ENCODE results near the gene CCDC170. TPM values are rescaled to one million over a fixed set of nuclear protein-coding genes. Genes with fewer than 3 reads are reported as not detected.

The CCDC170 gene
- total and polyA plus RNA-seq, 2 of the 8 experiments (the other 6 are each of a cell fraction or from before 2014, with no cell fraction given), result 0.06 to 0.09 TPM

DNA sequence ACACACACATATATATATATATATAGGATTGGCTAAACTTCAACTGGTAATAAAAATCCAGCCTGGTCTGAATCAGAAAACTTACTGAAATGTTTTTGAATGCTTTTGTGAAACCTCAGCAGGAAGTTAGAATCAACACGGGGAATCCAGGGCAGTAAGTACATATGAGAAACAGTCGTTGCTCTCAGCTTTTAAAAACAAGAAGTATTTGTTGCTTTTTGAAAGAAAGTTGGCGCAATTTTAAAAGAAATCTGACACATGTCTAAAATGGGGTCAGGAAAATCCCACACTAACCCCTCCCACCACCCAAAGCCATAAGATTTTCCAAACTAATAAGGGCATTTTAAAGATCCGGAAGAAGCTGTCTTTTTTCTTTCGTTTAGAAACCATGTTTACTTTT, 11.5 kb upstream of the CCDC170 start:
- no peak overlapping the region for H3K9ac ChIP-seq (replicated peaks in 1 of 4; ENCODE audit: extremely low read depth in 1 of 4, low read depth in 3 of 4, low read length in 3 of 4)
- no peak overlapping the region for H3K4me2 ChIP-seq (ENCODE audit: insufficient read depth in 1 of 2, low read depth in 2 of 2, low read length in 2 of 2)
- no peak overlapping the region for H2AFZ ChIP-seq (ENCODE audit: low read length)
- no peaks in the 10 kb centered on the region for H4K20me1 ChIP-seq (replicated peaks in 1 of 2; ENCODE audit: control insufficient read depth in 1 of 2, insufficient read depth in 2 of 2, low read length in 2 of 2)
- DNase-seq (ENCODE audit: low read depth in 1 of 2, low spot score in 2 of 2) (no peak), FAIRE-seq (no peak)
- H2BK20ac ChIP-seq (ENCODE audit: low read length), result no peak overlapping the region
- TF ChIP-seq ASH2L (IDR thresholded peaks at IDR 0.05; ENCODE audit: low read length) (no peak), KDM1A (IDR thresholded peaks at IDR 0.05; ENCODE audit: borderline replicate concordance, low read length) (no peak), TBP (IDR thresholded peaks at IDR 0.05; ENCODE audit: low read depth, low read length) (no peak), TAF1 (IDR thresholded peaks at IDR 0.05; ENCODE audit: low read depth, low read length) (no peak), SP1 (IDR thresholded peaks at IDR 0.05; ENCODE audit: low read depth, low read length) (no peak), SP4 (IDR thresholded peaks at IDR 0.05; ENCODE audit: low read length) (no peak), SIN3A (conservative IDR thresholded peaks at IDR 0.05 in 1 of 2, IDR thresholded peaks at IDR 0.05 in 1 of 2; ENCODE audit: low read depth in 1 of 2, low read length in 2 of 2) (no peak), ATF2 (IDR thresholded peaks at IDR 0.05; ENCODE audit: low read length) (no peak)
- no peaks in the 10 kb centered on the region for H3K27me3 ChIP-seq (replicated peaks in 1 of 4; ENCODE audit: control insufficient read depth in 3 of 4, extremely low read depth in 1 of 4, insufficient read depth in 3 of 4, low read length in 3 of 4)
- H4K8ac ChIP-seq (ENCODE audit: extremely low read depth, insufficient read depth, low read length), result no peak overlapping the region
- no peak overlapping the region for H3K18ac ChIP-seq (ENCODE audit: extremely low read depth, low read length)
- WGBS, 2 experiments (ENCODE audit: extremely low coverage in 1 of 2, insufficient coverage in 1 of 2, insufficient read length in 1 of 2, insufficient replicate concordance in 2 of 2, low coverage in 1 of 2, low lambda C conversion rate in 2 of 2, missing lambda C conversion rate in 1 of 2), result 75% methylated on average over 5 of the region's 5 CpGs; no CpG with 5 or more reads in 1 of the 2 experiments
- no peak overlapping the region for H2BK5ac ChIP-seq (ENCODE audit: low read depth, low read length)
- H3K4me3 ChIP-seq (ENCODE audit: extremely low read depth in 1 of 4, insufficient read depth in 2 of 4, low read depth in 3 of 4, low read length in 4 of 4), result no peak overlapping the region
- no peak overlapping the region for H3K4ac ChIP-seq (replicated peaks; ENCODE audit: insufficient read length, low read depth, low read length)
- H2BK15ac ChIP-seq (ENCODE audit: low read length), result no peak overlapping the region
- H3K36me3 ChIP-seq (ENCODE audit: control insufficient read depth in 2 of 4, insufficient read depth in 4 of 4, low read length in 3 of 4), result no peaks in the 10 kb centered on the region
- no peak overlapping the region for H3K14ac ChIP-seq (ENCODE audit: insufficient read length)
- H3K79me2 ChIP-seq (ENCODE audit: control insufficient read depth in 1 of 2, insufficient read depth in 2 of 2, low read length in 2 of 2), result no peaks in the 10 kb centered on the region
- H2BK12ac ChIP-seq (ENCODE audit: low read depth, low read length), result no peak overlapping the region
- H3K79me1 ChIP-seq (ENCODE audit: low read depth, low read length), result no peaks in the 10 kb centered on the region
- no peak overlapping the region for H3K56ac ChIP-seq (replicated peaks; ENCODE audit: insufficient read length, low read depth, low read length)
- ChIA-PET POLR2A (ENCODE audit: partially characterized antibody) (no interaction called here), CTCF (ENCODE audit: partially characterized antibody) (interaction anchor here (0.6 kb wide), 1 partner anchor 11 kb away, joined by 3 read pairs; no protein-coding TSS in a partner anchor)
- no peak overlapping the region for H2BK120ac ChIP-seq (replicated peaks; ENCODE audit: low read depth, low read length)
- no peaks in the 10 kb centered on the region for H3K9me3 ChIP-seq (ENCODE audit: insufficient read depth in 2 of 2, low read depth in 1 of 2, low read length in 1 of 2)
- H2AK5ac ChIP-seq (ENCODE audit: low read depth, low read length), result no peak overlapping the region
- H3K23me2 ChIP-seq (ENCODE audit: low read depth, low read length), result no peaks in the 10 kb centered on the region
- H3K27ac ChIP-seq (ENCODE audit: low read depth, low read length), result no peak overlapping the region
- no peaks in the 10 kb centered on the region for H3K4me1 ChIP-seq (replicated peaks in 1 of 4; ENCODE audit: control insufficient read depth in 3 of 4, insufficient read depth in 4 of 4, low read length in 3 of 4)
- no peak overlapping the region for H4K5ac ChIP-seq (ENCODE audit: insufficient read length, low read depth, low read length)
- no peak overlapping the region for H4K91ac ChIP-seq (replicated peaks; ENCODE audit: insufficient read length, low read length)
- no peak overlapping the region for H3K23ac ChIP-seq (ENCODE audit: insufficient read length)
